PC-3 (cell line): ENCODE measurements around the gene BUB1.
"Not testable (repeated sequence)": the region's sequence is repeated elsewhere in the genome, so short reads cannot be mapped to it uniquely, and the experiment has no call there.

Experiments used
- EZH2 ChIP-seq: fragments of 300-600 bp; sonication (generic); IDR thresholded peaks from one replicate; pipeline ENCODE4 v1.6.1; 2017; ENCODE audit warnings: antibody characterized with exemption, mild to moderate bottlenecking, low read length; ENCODE audit not compliant: unreplicated experiment
- EZH2phosphoT487 ChIP-seq: fragments of 300-600 bp; sonication (generic); IDR thresholded peaks from 2 replicates; pipeline ENCODE4 v1.6.1; 2018; ENCODE audit warnings: mild to moderate bottlenecking, antibody characterized with exemption, low read length, borderline replicate concordance
- TF ChIP-seq, protein P1 (sequence below): fragments of 300-600 bp; sonication (generic); conservative IDR thresholded peaks from 2 replicates; pipeline ENCODE4 v1.5.1; 2017; ENCODE audit warnings: antibody characterized with exemption, low read depth, mild to moderate bottlenecking, low read length

- TF ChIP-seq, protein P1, sequence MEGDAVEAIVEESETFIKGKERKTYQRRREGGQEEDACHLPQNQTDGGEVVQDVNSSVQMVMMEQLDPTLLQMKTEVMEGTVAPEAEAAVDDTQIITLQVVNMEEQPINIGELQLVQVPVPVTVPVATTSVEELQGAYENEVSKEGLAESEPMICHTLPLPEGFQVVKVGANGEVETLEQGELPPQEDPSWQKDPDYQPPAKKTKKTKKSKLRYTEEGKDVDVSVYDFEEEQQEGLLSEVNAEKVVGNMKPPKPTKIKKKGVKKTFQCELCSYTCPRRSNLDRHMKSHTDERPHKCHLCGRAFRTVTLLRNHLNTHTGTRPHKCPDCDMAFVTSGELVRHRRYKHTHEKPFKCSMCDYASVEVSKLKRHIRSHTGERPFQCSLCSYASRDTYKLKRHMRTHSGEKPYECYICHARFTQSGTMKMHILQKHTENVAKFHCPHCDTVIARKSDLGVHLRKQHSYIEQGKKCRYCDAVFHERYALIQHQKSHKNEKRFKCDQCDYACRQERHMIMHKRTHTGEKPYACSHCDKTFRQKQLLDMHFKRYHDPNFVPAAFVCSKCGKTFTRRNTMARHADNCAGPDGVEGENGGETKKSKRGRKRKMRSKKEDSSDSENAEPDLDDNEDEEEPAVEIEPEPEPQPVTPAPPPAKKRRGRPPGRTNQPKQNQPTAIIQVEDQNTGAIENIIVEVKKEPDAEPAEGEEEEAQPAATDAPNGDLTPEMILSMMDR: not testable (repeated sequence)
- TF ChIP-seq EZH2phosphoT487, EZH2: not testable (repeated sequence)
Measured at GRCh38 chr2:110602139-110602538, 75.7 kb downstream of the BUB1 start.
